Peyer's patch (tissue), 4 donors: ENCODE measurements around the gene FXR2. TPM values are rescaled to one million over a fixed set of nuclear protein-coding genes. Genes with fewer than 3 reads are reported as not detected.

ENCODE experiments used
- DNase-seq, 3 donors: peaks; one replicate each; pipeline ENCODE4 v3.0.0-alpha.2; 2017 to 2019
- H3K27ac ChIP-seq, 4 donors: fragments of 200-600 bp; sonication (generic); one replicate each; pipeline ENCODE4 v1.5.1; 2016 to 2019
- H3K27me3 ChIP-seq, 2 donors: fragments of 200-600 bp; sonication (generic); one replicate each; pipeline ENCODE4 v1.5.1; 2019
- H3K36me3 ChIP-seq, 3 donors: fragments of 200-600 bp; sonication (generic); one replicate each; pipeline ENCODE4 v1.5.1; 2016 to 2019
- H3K4me1 ChIP-seq, 4 donors: fragments of 200-600 bp; sonication (generic); one replicate each; pipeline ENCODE4 v1.5.1; 2016 to 2019
- H3K4me3 ChIP-seq, 4 donors: fragments of 200-600 bp; sonication (generic); 1 replicate in 3 of 4; 2 replicates in 1 of 4; pipeline ENCODE4 v1.5.1; 2016 to 2019; ENCODE audit warnings: mild to moderate bottlenecking in 1 of 4
- H3K9me3 ChIP-seq, 4 donors: fragments of 200-600 bp; sonication (generic); one replicate each; pipeline ENCODE4 v1.5.1; 2016 to 2019; ENCODE audit warnings: mild to moderate bottlenecking in 1 of 4
- POLR2A ChIP-seq, 2 donors: fragments of 450-650 bp; IDR thresholded peaks; one replicate each; pipeline ENCODE4 v1.5.1; 2017; ENCODE audit warnings: antibody characterized with exemption in 2 of 2, mild to moderate bottlenecking in 2 of 2, moderate library complexity in 2 of 2
- total RNA-seq, 4 donors: library from RNA; depleted of rRNA; stranded (reverse); fragments of >200 nt; gene quantifications; one replicate each; pipeline ENCODE4 v1.1.0, GENCODE V29; 2016
- TF ChIP-seq, protein P1 (sequence below), 6 experiments: fragments of 450-650 bp in 4 of 6; fragments of 200-600 bp in 2 of 6; sonication (generic) in 1 of 6; IDR thresholded peaks; one replicate each; pipeline ENCODE4 v1.5.1; 2017 to 2019; ENCODE audit warnings: antibody characterized with exemption in 6 of 6, mild to moderate bottlenecking in 3 of 6, moderate library complexity in 1 of 6

Gene FXR2
- total RNA-seq, 4 donors from 2014 or later: 28.8 to 38.1 (median 30.4) TPM

- Histone ChIP-seq H3K27me3 (no peaks in the 10 kb centered on the region), H3K4me1 (peaks cover 9 to 68% (median 32%) of the 10 kb centered on the region in 4 donors), H3K36me3 (peaks cover 0 to 23% (median 0%) of the 10 kb centered on the region in 3 donors), H3K27ac (peak overlapping the region; percentile 89 to 99 (median 93)), H3K4me3 (peak overlapping the region in 3 of 4 donors; percentile 71 to 99 (median 98)), H3K9me3 (peaks cover 0 to 4% (median 0%) of the 10 kb centered on the region in 4 donors)
- DNase-seq: peak; percentile 66 to 86 (median 82)
- no peak for TF ChIP-seq POLR2A (IDR thresholded peaks at IDR 0.05)
- TF ChIP-seq, protein P1, sequence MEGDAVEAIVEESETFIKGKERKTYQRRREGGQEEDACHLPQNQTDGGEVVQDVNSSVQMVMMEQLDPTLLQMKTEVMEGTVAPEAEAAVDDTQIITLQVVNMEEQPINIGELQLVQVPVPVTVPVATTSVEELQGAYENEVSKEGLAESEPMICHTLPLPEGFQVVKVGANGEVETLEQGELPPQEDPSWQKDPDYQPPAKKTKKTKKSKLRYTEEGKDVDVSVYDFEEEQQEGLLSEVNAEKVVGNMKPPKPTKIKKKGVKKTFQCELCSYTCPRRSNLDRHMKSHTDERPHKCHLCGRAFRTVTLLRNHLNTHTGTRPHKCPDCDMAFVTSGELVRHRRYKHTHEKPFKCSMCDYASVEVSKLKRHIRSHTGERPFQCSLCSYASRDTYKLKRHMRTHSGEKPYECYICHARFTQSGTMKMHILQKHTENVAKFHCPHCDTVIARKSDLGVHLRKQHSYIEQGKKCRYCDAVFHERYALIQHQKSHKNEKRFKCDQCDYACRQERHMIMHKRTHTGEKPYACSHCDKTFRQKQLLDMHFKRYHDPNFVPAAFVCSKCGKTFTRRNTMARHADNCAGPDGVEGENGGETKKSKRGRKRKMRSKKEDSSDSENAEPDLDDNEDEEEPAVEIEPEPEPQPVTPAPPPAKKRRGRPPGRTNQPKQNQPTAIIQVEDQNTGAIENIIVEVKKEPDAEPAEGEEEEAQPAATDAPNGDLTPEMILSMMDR (IDR thresholded peaks at IDR 0.05): peak; percentile 40 to 78 (median 66)
Observed at GRCh38 chr17:7560172-7561027, 54.3 kb downstream of the FXR2 start.

GRCh38 chr17:7559320-7560171 is 55.2 kb downstream of the FXR2 start:
- H3K4me1 ChIP-seq: peaks cover 9 to 65% (median 32%) of the 10 kb centered on the region in 4 donors

GRCh38 chr17:7558544-7559319 is 56.0 kb downstream of the FXR2 start, which contains the start of gene TNFSF13:
TNFSF13 (plus strand) TSS chr17:7558750; CDS start chr17:7559040, 290 bp downstream.
- Histone ChIP-seq H3K4me3 (peak within 1 kb of the TSS; percentile 17 to 99 (median 51)), H3K36me3 (peaks cover 0 to 6% (median 0%) of the 10 kb centered on the region in 3 donors), H3K27me3 (no peaks in the 10 kb centered on the region), H3K9me3 (peaks cover 0 to 4% (median 0%) of the 10 kb centered on the region in 4 donors), H3K27ac (peak within 1 kb of the TSS; percentile 89 to 99 (median 93)), H3K4me1 (peaks cover 9 to 57% (median 32%) of the 10 kb centered on the region in 4 donors)
- TF ChIP-seq, protein P1 (IDR thresholded peaks at IDR 0.05): no peak
- no peak for TF ChIP-seq POLR2A (IDR thresholded peaks at IDR 0.05)
- peak; percentile 39 to 78 (median 67) for DNase-seq

More at GRCh38 chr17:7559320-7560171, 55.2 kb downstream of the FXR2 start:
- no peak for TF ChIP-seq POLR2A (IDR thresholded peaks at IDR 0.05)
- TF ChIP-seq, protein P1 (IDR thresholded peaks at IDR 0.05): no peak
- Histone ChIP-seq H3K4me3 (peak overlapping the region; percentile 17 to 99 (median 51)), H3K36me3 (peaks cover 0 to 14% (median 0%) of the 10 kb centered on the region in 3 donors), H3K27ac (peak overlapping the region; percentile 89 to 99 (median 93)), H3K9me3 (peaks cover 0 to 4% (median 0%) of the 10 kb centered on the region in 4 donors), H3K27me3 (no peaks in the 10 kb centered on the region)
- peak in 2 of 3 donors; percentile 58 to 66 for DNase-seq

DNA sequence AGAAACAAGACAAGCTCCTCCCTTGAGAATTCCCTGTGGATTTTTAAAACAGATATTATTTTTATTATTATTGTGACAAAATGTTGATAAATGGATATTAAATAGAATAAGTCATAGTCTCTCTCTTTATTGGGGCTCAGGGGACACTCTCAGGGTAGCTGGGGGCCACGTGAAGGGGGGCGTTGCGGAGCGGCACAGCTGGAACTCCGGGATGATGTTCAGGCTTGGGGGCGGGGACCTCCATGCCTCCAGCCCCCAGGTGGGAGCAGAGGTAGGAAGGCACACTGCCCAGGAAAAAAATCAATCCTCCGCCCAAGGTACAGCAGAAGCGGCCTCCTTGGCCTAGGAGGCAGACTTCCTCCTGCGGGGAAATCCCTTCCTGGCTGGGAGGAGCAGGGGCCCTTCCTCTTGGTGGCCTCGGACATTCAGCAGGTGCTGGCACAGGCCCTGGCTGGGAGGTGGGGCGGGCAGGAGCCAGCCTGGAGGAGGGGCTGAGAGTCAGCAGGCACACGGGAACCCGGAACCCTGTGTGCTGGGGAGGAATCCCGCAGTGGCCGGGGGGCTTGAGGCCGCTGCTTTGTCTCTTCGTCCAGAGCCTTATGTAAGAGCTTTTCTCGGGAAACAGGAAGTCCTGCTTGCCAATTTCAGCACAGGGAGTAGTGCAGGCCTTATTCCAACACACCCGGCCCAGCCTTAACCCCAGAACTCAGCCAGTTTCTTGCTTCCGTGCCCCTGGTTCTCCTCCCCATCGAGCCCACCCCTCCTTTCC is 56.7 kb downstream of the FXR2 start:
- TF ChIP-seq, protein P1 (IDR thresholded peaks at IDR 0.05): peak in 2 of 6 experiments; percentile 8 to 11
- peak; percentile 83 to 87 for TF ChIP-seq POLR2A (IDR thresholded peaks at IDR 0.05)
- H3K4me3 ChIP-seq: peak overlapping the region; percentile 17 to 99 (median 51)
- H3K36me3 ChIP-seq: no peaks in the 10 kb centered on the region

More for the DNA sequence above, 56.7 kb downstream of the FXR2 start:
- H3K4me1 ChIP-seq: peaks cover 7 to 49% (median 32%) of the 10 kb centered on the region in 4 donors
- H3K27me3 ChIP-seq: no peaks in the 10 kb centered on the region
- DNase-seq: peak; percentile 77 to 94 (median 93)
- peak overlapping the region; percentile 89 to 99 (median 93) for H3K27ac ChIP-seq
- peaks cover 0 to 4% (median 0%) of the 10 kb centered on the region in 4 donors for H3K9me3 ChIP-seq
